ENCODE results near the gene TOP2A.

Gene TOP2A

DNA sequence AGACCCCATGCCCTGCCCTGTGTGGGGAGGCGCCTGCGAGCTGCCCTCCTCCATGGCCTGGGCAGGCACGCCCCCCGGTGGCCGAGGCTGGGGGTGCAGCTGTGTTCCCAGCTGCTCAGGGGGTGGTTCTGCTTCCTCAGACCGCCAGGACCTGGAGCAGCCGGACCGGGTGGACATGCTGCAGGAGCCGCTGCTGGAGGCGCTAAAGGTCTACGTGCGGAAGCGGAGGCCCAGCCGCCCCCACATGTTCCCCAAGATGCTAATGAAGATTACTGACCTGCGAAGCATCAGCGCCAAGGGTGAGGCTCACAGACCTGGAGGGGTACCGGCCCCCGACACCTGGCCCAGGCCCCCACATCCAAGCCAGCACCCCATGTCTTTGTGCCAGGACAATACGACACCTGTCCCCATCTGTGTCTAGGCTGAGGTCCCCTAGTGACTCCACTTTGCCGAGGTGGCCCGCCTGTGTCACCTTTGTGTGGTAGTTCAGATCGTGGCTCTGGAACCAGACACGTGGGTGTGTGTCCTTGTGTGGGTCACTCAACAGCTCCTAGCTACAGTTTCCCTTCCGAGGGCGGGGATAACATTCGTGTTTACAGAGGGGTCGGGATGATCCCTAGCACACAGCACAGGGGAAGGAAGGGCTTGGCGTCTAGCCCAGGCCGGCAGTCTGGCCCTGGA is 62.4 kb downstream of the TOP2A start:
- peak; percentile 75 for DNase-seq

DNA sequence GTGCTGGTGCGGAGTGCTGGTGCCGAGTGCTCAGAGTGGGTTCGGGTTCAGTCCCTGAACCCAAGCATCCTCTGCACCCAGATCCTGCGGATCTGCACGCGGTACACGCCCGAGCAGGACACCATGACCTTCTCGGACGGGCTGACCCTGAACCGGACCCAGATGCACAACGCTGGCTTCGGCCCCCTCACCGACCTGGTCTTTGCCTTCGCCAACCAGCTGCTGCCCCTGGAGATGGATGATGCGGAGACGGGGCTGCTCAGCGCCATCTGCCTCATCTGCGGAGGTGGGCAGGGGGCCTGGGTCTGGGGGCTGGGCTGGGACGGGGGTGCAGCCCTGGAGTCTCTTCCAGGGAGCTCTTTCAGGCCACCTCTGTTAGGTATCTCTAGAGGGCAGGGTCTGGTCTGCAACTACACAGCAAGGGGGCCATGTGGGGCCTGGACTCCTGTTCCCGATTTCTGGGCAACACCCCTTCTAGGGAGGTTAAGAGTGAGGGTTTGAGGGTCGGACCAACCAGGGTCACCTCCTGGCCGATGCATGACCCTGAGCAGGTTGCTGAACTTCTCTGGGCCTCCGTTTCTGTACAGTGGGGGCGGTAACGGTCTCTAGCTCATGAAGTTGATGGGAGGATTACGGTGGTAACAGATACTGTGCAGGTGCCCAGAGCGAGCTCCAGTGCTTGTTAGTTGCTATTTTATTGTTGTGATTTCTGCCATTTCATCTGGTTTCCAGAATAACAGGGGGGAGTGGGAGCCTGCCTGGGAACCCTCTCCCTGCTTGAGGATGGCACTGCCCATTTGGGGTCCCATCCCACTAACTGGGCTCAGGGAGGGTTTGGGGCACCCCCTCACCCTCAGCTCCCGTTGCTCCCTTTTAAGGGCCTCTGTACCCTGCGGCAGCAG is 63.2 kb downstream of the TOP2A start:
- no peak for DNase-seq

DNA sequence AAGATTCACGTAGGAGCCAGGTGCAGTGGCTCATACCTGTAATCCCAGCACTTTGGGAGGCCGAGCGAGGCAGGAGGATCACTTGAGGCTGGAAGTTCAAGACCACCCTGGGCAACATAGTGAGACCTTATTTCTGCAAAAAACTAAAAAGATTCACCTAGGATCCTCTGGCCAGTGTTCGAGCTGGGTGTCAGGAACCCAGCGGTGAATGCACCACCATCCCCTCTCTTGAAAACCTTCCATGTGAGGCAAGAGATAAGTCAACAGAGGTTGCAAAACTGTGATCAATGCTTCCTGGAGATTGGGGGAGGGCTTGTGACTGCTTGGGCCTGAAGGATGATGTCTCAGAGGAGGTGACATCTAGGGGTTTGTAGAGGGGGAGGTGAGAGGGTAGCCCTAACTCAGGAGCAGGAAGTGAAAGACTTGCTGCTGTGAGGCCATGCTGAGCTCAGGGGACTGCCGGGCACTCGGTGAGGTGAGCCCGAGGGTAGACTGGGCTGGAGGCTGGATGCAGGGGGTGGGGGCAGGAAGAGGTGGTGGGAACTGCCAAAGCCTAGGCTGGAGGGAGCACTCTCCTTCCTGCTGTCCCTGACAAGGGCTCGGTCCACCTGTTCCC is 64.8 kb downstream of the TOP2A start:
- no peak for DNase-seq

DNA sequence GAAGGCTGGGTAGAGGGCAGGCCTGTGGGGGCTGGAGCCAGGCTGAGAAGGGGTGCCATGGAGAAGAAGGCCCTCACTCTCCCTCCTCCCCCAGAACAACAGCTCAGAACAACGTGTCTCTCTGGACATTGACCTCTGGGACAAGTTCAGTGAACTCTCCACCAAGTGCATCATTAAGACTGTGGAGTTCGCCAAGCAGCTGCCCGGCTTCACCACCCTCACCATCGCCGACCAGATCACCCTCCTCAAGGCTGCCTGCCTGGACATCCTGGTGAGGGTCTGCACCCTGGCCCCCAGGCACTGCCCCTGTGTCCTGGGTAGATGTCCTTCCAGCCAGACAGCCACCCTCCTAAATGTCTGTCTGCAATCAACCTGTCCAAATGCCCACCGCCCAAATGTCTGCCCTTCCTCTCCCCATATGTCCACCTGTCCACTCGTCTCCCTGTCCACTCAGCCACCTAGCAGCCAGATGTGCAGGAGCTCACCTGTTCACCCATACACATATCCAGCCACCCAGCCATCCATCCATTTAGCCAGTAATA is 65.4 kb downstream of the TOP2A start:
- DNase-seq, result no peak

DNA sequence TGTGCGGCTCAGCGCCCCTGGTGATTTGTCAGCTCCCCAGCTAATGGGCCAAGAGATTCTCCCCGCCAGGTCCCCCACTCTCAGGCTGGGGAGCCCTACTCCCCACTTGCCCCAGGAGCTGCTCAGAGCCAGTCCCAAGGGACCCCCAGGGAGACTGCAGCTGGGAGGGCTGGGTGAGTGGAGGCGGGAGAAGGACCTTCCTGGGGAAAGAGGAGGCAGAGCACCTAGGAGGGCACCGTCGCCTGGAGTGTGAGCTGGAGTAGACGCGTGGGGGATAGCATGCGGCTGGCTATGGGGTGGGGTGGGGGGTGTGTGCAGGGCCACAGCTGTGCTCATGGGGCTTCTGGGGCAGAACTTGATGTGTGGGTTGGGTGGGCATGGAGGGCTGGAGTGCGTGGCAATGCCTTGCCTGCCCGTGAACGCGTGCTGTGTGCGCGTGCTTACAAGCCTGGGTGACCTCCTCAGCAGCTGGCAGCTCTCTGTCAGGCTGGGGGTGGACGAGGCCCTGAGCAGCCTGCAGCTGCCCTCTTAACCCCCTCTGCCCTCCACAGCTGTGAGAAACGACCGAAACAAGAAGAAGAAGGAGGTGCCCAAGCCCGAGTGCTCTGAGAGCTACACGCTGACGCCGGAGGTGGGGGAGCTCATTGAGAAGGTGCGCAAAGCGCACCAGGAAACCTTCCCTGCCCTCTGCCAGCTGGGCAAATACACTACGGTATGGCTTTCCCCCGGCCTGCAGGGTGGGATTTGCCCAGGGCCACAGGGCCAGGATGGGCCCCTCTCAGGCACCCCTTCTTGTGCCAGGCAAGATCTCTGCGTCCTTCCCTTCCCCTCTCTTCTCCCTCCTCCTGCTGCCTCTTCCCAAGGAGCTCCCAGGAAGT is 66.1 kb downstream of the TOP2A start:
- DNase-seq, result no peak

DNA sequence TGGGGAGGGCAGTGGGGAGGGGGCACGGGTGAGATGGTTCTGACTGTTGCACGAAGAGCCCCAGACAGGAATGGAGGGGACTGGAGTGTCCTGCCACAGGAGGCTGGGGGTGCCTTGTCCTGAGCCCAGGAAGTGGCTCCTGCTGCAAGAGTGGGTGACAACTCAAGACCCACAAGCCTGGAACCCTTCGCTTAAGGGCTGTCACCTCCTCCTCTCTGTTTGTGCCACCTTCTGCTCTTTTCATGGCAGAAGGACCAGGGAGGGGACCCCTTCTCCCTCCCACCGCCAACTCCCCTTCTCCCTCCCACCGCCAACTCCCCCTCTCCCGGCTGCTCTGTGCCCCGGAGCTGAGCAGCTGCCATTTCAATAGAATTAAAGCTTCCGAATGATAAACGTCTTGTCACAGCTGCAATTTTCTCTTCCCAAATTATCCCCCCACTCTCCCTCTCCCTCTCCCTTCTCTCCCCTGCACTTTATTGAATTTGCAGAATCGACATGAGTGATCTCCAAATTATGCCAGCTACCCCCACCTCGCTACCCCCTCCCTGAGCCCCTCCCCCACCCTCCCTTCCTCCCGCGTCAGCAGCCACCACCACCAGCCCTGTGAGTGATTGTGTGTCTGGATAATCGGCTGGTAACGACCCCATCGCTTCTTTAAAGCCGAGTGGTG is 66.9 kb downstream of the TOP2A start:
- no peak for DNase-seq

DNA sequence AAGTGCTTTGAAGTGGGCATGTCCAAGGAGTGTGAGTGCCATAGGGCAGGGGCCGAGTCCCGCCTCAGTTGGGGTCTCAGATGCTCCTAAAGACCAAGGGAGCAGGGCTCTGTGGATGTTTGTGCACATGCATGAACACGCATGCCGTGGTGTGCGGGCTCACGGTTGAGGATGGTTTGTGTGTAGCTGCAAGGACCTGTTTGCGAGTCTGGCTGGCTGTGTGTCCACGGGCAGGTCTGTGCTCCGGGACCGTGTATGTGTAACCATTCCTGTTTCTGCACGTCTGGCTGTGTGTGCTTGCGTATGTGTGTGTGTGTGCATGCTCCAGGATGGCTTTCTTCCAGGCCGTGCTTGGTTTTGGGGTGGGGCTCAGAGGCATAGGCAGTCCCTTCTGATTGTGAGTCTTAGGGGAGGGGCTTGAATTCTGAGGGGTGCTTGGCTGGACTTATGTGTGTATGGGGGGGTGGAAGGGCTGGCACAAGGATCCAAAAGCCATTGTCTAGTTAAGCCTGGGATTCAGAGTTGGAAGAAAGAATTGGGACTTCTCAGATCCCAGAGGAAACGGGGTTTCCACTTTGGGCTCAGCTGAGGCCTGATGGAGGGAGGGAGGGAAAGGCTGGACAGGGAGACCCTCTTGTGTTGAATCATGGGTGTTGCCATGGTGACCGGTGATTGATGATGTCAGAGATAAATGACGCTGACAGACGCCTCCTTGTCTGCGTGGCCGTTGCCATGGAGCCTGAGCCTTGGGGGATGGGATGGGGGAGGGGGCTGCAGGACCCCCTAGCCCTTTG is 67.6 kb downstream of the TOP2A start:
- DNase-seq, result no peak

DNA sequence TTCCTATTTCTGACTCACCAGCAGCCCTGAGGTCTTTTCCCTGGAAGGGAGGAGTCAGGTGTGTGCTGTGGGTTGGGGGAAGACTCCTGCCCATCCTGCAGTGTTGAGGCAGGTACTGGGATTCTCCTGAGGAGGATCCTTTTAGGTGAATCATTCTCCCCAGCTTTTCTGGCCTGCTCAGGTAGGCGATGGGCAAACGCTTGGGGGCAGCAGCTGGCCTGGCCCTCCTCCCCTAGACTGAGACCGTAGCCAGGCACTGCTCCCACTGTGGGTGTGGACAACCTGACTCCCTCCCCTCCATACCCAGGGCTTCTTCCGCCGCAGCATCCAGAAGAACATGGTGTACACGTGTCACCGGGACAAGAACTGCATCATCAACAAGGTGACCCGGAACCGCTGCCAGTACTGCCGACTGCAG is 68.2 kb downstream of the TOP2A start:
- no peak for DNase-seq

DNA sequence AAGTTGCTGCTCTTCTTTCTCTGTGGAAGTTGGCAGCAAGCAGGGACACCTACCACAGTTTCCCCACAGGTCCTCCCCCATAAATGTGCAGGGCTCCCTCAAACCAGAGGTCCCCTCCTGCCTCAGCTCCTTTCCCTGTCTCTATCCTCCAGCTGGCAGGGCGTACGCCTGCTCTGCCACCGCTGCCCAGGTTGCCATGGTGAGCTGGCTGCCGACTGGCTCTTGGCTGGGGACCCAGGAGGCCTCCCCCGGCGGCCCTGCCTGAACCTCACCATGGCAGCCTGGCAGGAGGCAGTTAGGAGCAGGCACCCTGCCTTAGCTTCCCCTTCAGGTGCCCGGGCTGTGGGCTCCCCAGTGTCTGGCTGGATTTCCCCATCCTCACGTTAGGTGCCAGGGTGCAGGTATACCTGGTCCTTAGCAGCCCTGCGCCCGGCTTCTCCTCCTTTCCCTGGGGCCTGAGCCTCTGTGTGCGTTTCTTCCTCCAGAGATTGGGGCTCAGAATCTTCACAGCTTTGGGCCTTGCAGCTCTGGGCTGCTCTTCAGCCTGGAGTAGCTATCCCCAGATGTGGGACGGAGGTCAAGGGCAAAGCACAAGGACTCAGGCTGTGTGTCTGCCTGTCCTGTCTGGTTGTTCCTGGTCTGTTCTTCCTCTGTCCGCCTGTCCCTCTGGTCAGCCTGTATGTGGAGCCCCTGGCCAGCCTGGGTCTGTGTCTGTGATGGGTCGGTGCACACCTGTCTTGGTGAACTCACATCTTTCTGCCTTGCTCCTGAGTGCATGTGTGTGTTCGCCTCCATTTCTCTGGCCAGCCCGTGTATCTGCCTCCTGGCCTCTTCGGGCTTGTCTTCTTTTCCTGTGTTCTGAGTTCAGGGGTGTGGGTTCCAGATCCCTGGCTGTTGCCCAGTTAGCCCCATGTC is 68.9 kb downstream of the TOP2A start:
- DNase-seq, result no peak

DNA sequence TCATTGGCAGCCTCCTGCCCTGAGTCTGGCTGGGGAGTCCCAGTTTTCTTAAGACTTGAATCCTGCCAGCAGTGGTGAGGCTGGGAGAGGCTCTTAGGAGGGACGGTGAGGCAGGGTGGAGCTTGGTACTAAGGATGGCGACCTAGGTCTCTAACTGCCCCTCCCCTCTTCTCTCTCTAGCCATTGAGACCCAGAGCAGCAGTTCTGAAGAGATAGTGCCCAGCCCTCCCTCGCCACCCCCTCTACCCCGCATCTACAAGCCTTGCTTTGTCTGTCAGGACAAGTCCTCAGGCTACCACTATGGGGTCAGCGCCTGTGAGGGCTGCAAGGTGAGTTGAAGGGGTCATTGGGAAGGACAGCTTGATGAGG is 69.6 kb downstream of the TOP2A start:
- DNase-seq, result no peak

DNA sequence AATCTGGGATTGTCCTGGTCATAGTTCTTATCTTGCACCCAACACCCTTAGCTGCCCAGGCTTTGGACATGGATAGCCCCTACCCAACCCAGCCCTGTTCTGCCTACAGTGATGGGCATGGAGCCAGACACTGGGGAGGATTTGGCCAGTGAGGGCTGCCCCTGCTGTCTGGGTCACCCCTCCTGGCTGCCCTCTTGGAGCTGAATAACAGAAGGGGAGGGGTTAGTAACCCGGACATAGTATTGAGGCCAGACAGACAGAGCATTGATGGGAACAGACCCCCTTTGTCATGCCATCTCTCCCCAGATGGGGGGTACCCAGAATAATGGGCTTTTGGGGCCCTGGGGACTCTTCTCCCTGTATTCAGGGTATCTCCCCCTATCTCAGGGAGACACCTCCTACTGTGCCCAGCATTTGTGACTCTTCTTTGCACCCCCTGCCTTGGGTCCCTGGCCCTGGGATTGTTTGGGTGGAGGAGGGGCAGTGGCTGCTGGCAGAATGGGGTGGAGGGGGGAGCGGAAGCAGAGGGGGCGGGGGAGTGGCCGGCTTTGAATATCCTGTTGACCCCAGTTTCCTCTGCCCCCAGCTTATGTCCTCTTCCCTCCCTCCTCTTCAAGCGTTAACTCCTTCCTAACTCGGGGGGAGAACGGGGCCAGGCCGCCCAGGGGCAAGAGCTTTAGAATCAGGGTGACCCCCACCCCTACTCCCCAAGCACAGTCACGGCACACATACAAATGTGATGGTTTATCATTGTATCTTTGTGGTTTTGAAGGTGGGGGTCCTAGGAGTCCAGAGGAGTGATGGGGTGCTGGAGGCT is 70.2 kb downstream of the TOP2A start:
- DNase-seq, result no peak

DNA sequence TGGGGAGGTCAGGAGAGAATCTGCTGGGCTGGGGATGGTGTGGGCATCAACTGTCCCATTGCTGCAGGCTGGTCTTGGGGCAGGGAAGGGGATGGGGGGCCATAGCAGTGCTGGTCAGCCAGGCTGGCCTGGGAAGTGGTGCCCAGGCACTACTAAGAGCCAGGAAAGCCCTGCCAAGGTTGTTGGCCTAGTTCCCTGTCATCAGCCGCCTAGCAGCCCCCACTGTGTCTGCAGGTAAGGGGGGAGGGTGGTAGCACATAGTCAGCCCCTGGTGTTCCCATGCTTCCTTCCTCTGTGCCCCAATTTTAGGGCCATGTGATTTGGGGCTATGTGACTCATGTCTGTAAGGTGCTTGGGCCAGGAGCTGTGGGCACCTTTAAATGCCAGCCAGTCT is 70.9 kb downstream of the TOP2A start:
- no peak for DNase-seq

DNA sequence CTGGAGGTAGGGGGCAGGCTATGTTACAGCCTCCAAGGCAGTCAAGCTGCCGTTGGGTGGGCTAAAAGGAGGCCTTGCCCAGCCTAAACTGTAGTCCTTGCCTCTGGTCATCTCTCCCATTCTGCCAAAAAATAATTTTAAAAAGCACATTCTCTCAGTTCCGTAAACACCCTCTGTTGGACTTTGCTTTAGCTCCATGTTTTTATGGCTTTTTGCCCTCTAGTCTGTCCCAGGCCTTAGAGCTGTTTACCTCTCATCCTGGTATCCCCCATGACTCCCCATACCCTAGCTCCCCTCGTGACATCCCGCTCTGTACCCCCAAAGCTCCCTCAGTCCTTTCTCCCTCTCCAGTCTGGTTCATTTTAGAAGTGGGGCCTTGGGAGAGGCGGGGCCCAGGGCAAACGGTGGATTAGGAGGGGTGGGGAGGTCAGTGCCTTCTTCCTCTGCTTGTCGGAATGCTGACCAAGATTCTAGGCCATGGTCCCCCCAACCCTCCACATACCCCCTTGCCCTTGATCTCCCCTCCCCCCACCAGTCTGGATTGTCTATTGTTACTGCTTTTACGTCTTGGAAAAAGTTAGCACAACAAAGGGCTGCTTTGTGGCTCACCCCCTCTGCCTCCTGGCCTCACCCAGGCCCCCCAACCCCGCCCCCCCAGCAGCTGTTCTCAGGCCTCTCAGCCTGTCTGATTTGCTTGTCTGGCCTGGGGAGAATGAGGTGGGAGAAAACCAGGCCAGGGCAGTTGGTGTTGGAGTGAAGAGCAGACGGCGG is 71.5 kb downstream of the TOP2A start:
- no peak for DNase-seq

DNA sequence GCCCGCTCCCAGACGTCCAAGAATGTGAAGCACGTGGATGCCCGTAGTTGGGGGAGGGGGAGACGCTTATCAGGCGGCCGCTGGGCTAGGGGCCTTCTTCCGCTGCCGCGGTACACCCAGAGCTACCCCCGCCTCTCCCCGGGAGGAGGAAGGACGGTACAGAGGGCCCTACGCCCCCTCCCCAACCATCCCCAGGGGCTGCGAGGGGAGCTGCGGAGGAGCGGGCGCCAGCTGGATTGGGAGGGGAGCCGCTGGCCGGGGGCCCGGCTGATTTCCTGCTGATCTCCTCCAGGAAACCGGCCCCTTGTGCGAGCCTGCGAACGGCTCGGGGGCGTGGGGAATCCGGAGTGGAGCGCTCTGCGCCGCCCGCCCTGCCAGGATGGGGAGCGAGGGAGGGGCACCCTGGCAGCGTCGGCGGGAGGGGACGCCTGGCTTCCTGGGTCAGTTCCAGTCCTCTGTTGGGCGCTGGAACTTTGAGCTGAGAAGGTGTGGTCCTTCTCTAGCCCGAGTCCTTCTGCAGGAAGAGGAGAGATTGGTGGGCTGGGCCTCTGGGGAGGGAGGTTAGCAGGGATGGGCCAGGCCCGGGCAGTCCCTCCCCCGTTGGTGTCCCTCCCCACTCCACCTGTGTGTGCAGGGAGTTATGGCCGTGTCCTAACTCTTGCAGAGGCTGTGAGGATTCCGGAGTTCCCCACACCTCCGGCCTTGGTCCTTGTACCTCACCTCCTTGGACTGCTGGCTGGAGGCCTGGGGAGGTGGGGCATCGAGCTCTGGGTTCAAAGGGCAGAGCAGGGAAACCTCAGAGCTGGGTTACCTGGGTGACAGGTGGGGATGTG is 72.3 kb downstream of the TOP2A start:
- DNase-seq, result peak; percentile 71

DNA sequence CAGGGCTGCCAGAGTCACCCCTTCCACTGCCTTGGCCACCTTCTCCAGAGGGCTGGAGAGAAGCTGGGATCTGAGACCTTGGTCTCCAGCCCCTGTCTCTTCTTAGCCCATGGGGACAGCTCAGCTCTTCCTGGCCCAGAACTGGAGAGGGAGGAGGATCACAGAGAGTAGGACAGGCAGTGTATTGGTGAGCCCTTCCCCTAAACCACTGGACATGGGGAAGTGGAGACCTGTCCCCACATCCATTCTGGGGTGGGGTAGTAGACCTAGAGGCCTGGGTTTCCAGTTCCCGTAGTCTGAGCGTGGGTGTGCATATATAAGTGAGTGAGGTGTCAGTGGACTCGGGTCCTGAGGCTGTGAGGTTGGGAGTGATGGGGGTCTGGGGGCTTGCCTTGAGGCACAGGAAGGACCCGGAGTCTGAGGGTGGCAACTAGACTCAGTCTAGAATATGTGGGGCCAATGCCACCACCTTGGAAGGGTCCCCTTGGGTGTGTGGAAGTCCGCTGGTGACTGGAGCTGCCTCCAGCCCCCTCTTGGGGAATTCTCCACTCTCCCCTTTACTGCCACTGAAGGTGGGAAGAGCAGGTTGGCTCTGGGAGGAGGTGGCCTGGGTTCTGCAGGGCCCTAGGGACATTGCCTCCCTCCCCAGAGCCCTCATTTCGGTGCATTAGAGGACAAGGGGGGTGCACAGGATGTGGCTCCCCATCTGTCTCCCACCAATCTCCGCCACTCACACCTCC is 73.1 kb downstream of the TOP2A start:
- peak; percentile 36 for DNase-seq

DNA sequence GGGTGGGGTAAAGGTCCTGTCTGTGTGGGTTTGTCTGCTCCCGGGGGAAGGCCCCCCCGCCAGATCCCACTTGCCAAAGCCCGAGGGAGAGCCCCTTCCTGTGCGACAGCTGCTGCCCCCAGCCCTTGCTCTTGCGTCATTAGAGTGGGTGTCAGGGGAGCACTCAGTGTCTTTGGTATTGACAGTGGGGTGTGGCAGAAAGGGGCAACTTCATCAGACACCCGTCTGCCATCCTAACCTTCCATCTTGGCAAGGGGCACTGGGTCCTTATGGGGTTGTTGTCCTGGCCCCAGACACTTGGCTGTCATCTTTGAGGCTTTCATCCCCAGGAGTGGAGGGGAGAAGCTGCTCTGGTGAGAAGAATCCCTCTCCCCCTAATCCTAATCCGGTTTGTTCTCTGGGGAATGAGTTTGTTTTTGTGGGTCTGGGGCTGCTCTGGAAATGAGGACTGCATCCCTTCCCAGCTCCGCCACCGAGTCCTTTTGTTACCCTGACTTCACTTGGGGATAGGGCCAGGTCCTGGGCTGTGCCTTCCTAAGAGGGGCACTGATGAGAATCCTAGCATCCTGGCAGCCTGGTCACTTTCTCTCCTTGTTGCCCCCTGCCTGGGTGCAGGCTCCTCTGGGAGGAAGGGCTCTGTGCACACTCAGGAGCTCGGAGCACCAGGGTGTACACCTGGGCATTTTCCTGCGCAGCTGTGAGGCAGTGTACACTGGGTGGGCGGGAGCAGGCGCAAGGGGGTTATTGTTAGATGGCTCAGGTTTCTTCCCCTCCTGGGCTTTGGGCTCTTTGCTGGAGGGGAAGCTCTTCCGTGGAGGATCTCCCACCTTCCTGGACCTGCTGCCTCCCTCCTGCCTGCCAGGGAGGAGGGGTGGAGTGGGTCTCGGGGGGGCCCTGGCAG is 74.2 kb downstream of the TOP2A start:
- no peak for DNase-seq

Measured in OCI-M1 (cell line).